GM10847 (cell line): ENCODE measurements around the gene PCDHGA1.

ENCODE experiments used
- POLR2A ChIP-seq: IDR thresholded peaks from 2 replicates; pipeline ENCODE4 v1.6.1; 2011; ENCODE audit not compliant: insufficient read length; ENCODE audit errors: extremely low read depth

The PCDHGA1 gene

DNA sequence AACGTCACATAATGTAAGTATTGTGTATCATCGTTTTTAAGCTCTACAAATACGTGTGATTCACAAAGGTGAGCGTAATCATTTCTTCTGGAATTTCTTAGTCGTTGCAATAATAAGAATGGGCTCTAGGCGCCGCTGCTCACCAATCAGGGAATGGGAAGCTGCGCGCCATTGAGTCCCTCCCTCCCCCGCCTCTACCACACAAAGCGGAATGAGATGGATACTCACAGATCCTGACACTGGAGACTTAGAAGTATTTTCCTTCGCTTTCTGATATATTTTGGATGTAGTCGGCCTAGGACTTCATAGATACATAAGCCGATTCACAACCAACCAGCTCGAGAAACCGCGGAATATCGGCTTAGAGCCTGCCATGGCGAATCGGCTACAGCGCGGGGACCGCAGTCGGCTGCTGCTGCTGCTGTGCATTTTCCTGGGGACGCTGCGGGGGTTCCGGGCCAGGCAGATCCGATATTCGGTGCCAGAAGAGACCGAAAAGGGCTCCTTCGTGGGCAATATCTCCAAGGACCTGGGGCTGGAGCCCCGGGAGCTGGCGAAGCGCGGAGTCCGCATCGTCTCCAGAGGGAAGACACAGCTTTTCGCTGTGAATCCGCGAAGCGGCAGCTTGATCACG lies 90.7 kb downstream of the PCDHGA1 start, which contains the start of gene PCDHGA11:
Gene PCDHGA11, plus strand, starts transcription at position 197 of the 634 bp plus-strand sequence. Its CDS starts 177 bp downstream, at position 374.
- TF ChIP-seq POLR2A = no peak

DNA sequence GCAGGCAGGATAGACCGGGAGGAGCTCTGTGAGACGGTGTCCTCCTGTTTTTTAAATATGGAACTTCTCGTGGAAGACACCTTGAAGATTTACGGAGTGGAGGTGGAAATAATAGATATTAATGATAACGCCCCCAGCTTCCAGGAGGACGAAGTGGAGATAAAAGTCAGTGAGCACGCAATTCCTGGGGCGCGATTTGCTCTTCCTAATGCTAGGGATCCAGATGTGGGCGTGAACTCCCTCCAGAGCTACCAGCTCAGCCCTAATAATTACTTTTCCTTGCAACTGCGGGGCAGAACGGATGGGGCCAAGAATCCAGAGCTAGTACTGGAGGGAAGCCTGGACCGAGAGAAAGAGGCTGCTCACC lies 91.2 kb downstream of the PCDHGA1 start:
- no peak for TF ChIP-seq POLR2A

DNA sequence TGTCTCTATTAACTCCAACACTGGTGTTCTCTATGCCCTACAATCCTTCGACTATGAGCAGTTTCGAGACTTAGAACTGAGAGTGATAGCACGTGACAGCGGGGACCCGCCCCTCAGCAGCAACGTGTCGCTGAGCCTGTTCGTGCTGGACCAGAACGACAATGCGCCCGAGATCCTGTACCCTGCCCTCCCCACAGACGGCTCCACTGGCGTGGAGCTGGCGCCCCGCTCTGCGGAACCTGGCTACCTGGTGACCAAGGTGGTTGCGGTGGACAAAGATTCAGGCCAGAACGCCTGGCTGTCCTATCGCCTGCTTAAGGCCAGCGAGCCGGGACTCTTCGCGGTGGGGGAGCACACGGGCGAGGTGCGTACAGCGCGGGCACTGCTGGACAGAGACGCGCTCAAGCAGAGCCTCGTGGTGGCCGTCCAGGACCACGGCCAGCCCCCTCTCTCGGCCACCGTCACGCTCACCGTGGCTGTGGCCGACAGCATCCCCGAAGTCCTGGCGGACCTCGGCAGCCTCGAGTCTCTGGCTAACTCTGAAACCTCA lies 92.5 kb downstream of the PCDHGA1 start:
- TF ChIP-seq POLR2A = no peak

DNA sequence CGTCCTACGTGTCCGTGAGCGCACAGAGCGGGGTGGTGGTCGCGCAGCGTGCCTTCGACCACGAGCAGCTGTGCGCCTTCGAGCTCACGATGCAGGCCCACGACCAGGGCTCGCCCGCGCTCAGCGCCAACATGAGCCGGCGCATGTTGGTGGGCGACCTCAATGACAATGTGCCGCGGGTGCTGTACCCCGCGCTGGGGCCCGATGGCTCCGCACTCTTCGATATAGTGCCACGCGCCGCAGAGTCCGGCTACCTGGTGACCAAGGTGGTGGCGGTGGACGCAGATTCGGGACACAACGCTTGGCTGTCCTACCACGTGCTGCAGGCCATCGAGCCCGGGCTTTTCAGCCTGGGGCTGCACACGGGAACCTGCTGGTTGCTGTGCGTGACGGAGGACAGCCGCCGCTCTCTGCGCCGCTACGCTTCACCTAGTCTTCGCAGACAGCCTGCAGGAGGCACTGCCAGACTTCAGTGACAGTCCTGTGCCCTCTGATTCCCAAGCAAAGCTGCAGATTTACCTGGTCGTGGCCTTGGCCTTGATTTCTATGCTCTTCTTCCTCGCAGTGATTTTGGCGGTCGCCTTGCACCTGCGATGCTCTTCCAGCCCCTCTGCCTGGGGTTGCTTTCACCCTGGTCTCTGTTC lies 97.6 kb downstream of the PCDHGA1 start:
- TF ChIP-seq POLR2A = no peak

DNA sequence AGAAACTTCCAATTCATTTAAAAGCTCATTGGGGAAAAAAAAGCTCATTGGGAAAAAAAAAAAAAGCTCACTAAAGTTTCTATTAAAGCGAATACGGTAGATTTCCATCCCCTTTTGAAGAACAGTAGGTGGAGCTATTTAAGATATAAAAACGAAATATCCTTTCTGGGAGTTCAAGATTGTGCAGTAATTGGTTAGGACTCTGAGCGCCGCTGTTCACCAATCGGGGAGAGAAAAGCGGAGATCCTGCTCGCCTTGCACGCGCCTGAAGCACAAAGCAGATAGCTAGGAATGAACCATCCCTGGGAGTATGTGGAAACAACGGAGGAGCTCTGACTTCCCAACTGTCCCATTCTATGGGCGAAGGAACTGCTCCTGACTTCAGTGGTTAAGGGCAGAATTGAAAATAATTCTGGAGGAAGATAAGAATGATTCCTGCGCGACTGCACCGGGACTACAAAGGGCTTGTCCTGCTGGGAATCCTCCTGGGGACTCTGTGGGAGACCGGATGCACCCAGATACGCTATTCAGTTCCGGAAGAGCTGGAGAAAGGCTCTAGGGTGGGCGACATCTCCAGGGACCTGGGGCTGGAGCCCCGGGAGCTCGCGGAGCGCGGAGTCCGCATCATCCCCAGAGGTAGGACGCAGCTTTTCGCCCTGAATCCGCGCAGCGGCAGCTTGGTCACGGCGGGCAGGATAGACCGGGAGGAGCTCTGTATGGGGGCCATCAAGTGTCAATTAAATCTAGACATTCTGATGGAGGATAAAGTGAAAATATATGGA lies 100.2 kb downstream of the PCDHGA1 start, which contains the start of gene PCDHGA12:
Gene PCDHGA12, plus strand, starts transcription at position 176 of the 782 bp plus-strand sequence. Its CDS starts 253 bp downstream, at position 429.
- TF ChIP-seq POLR2A = no peak

DNA sequence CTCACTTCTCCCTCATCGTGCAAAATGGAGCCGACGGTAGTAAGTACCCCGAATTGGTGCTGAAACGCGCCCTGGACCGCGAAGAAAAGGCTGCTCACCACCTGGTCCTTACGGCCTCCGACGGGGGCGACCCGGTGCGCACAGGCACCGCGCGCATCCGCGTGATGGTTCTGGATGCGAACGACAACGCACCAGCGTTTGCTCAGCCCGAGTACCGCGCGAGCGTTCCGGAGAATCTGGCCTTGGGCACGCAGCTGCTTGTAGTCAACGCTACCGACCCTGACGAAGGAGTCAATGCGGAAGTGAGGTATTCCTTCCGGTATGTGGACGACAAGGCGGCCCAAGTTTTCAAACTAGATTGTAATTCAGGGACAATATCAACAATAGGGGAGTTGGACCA lies 101.0 kb downstream of the PCDHGA1 start:
- peak; percentile 14 for TF ChIP-seq POLR2A

DNA sequence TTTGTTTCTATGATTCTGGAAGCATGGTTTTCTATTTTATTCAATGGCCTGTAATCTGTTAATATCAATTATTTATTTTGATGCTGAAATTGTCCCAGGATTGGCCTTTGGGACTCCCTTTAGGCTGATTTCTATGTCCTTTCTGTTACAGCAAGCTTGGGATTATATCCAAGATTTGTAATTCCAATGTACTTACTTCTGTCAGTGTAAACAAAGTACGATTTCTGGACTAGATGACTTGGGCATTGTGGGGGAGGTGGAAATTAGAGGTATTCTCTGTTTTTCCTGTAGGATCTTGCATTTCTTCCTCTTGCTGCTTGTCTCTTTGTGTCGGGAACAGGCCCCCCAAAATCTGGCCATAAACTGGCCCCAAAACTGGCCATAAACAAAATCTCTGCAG lies 103.7 kb downstream of the PCDHGA1 start:
- no peak for TF ChIP-seq POLR2A

DNA sequence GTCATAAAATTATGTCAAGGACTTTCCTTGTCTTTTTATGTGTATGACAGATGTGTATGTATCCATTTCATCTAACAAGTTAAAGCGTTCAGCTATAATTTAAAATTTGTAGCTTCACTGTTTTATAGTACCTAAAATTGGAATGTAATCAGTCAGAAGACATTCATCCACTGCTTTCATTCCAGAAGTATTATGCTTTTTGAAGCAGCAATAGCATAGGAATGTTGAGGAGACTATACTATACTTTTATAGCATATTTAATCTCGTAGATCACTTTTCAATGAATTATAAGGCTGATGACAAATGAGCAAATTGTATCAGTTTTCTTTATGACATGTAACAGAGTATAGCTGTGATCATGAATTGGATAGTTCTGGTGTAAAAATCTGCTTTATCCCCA lies 106.9 kb downstream of the PCDHGA1 start:
- no peak for TF ChIP-seq POLR2A

DNA sequence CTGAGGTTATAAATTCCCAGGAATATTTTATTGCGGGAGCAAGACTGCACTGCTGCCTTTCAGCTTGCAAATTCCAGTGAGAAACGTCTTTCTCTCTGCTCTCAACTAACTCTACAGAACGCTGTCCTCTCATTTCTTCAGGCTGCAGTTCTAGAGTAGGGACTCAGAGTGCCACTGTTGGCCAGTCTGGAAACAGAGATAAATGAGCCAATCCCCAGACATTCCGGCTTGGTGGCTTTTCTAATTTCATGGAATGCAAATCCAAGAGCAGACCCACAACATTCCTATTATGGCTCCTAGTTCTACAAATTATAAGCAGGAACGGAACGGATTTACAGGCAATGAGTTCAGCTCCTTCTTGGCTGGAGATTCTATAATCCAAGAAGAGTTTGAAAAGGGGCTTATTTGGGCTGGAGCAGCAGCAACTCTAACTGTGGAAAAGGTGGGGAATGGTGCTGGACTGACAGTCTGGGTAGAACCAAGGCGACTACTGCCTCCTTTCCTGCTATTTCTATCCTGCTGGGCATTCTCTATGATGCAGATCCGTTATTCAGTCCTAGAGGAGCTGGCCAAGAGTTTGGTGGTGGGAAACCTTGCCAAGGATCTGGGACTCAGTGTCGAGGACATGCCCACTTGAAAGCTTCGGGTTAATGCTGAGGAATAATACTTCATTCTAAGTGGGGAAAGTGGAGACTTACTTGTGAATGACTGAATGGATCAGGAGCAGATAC lies 109.3 kb downstream of the PCDHGA1 start:
- no peak for TF ChIP-seq POLR2A

DNA sequence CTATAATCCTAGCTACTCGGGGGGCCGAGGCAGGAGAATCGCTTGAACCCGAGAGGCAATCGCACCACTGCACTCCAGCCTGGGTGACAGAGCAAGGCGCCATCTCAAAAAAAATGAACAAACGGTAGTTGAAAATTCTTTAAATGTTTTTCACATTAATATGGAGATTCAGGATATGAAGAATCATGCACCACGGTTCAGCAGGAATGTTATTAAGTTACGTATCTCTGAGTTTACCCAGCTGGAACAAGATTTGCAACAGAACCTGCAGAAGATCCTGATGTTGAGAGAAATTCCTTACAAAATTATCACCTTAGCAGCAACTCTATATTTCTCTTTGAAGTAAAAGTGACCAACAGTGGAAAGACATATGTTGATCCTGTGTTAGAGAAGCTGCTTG lies 110.0 kb downstream of the PCDHGA1 start:
- TF ChIP-seq POLR2A = no peak

DNA sequence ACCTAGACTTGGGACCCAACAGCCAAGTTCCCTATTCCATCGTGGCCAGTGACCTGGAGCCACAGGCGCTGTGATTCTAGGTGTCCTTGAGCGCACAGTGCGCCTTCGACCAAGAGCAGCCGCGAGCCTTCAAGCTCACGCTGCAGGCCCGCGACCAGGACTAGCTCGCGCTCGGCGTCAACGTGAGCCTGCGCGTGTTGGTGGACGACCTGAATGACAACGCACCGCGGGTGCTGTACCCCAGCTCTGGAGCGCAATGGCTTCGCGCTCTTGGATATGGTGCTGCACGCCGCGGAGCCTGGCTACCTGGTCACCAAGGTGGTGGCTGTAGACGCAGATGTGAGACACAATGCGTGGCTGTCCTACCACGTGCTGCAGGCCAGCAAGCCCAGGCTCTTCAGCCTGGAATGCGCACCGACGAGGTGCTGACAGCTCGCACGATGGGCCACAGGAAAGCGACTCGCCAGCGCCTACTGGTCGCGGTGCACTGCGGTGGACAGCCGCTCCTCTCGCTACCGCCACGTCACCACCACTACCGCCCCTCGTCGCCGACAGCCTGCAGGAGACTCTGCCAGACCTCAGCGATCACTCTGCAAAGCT lies 111.4 kb downstream of the PCDHGA1 start:
- no peak for TF ChIP-seq POLR2A

DNA sequence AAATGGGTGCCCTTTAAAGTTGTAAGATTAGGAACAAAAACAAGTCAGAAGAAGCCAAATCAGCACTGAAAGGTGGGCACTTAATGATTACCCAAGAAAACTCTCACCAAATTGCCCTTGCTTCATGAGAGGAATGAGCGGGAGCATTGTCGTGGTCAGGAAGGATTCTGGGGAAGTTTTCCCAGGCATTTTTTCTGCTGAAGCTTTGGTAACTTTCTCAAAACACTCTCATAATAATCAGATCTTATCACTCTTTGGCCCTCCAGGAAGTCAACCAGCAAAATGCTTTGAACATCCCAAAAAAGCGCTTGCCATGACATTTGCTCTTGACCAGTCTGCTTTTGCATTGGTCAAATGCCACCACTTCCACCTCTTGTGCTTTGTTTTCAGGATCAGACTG lies 135.0 kb downstream of the PCDHGA1 start:
- no peak for TF ChIP-seq POLR2A

DNA sequence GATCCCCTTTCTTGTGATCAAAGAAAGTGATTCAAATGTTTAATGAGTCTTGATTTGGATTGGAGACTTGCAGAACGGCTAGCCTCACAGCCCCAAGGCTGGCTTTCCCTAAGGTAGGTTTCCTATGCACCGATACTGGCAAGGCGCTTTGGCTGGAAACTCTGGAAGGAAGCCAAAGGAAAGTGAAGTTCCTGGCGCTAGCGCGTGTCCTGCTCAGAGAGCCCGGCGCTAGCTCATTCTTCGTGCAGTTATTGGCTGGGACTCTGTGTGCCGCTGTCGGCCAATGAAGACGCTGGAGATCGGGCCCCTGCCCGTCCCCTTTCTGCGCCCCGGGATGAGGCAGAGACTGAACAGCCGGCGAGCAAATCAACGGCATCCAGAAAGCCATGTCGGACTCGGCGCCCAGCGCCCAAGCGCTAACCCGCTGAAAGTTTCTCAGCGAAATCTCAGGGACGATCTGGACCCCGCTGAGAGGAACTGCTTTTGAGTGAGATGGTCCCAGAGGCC lies 145.4 kb downstream of the PCDHGA1 start, which contains the start of gene PCDHGC3:
Gene PCDHGC3, plus strand, starts transcription at position 342 of the 507 bp plus-strand sequence. Its CDS starts 151 bp downstream, at position 493.
- peak; percentile 24 for TF ChIP-seq POLR2A
